Measurements from ENCODE around the gene NQO2.
"Not testable (repeated sequence)": the region's sequence is repeated elsewhere in the genome, so short reads cannot be mapped to it uniquely, and the experiment has no call there.

Gene NQO2

GRCh38 chr6:3022765-3023662 is 23.3 kb downstream of the NQO2 start:
- peak; percentile 72 for DNase-seq (ENCODE audit: low read depth)
- no peak for TF ChIP-seq CTCF (IDR thresholded peaks at IDR 0.05; ENCODE audit: low read depth, low read length)
- peak; percentile 52; the same call in 1 of the 2 replicates for TF ChIP-seq MAX (IDR thresholded peaks at IDR 0.05; ENCODE audit: low read depth, low read length)
- TF ChIP-seq MYC (IDR thresholded peaks at IDR 0.05; ENCODE audit: low read depth, low read length) = peak; percentile 34; the same call in 1 of the 2 replicates
- H3K4me3 ChIP-seq (ENCODE audit: low read depth, low read length) = peak overlapping the region; percentile 90

GRCh38 chr6:3023663-3024483 is 24.2 kb downstream of the NQO2 start:
- peak; percentile 100 for DNase-seq (ENCODE audit: low read depth)
- TF ChIP-seq CTCF (IDR thresholded peaks at IDR 0.05; ENCODE audit: low read depth, low read length) = no peak
- TF ChIP-seq MYC (IDR thresholded peaks at IDR 0.05; ENCODE audit: low read depth, low read length) = peak; percentile 97
- peak; percentile 95 for TF ChIP-seq MAX (IDR thresholded peaks at IDR 0.05; ENCODE audit: low read depth, low read length)
- peak; percentile 59 for TF ChIP-seq POLR2A (IDR thresholded peaks at IDR 0.05; ENCODE audit: extremely low read depth, insufficient read length)
- peak overlapping the region; percentile 90 for H3K4me3 ChIP-seq (ENCODE audit: low read depth, low read length)

- TF ChIP-seq CTCF (IDR thresholded peaks at IDR 0.05; ENCODE audit: low read depth, low read length) = no peak
- no peak for TF ChIP-seq POLR2A (IDR thresholded peaks at IDR 0.05; ENCODE audit: extremely low read depth, insufficient read length)
- TF ChIP-seq MAX (IDR thresholded peaks at IDR 0.05; ENCODE audit: low read depth, low read length) = no peak
- TF ChIP-seq MYC (IDR thresholded peaks at IDR 0.05; ENCODE audit: low read depth, low read length) = no peak
- DNase-seq (ENCODE audit: low read depth) = peak; percentile 67
- no peak overlapping the region for H3K4me3 ChIP-seq (ENCODE audit: low read depth, low read length)
Measured at GRCh38 chr6:3026791-3027626, 27.3 kb downstream of the NQO2 start.

- not testable (repeated sequence) for H3K4me3 ChIP-seq (ENCODE audit: low read depth, low read length); DNase-seq (ENCODE audit: low read depth)
Measured at GRCh38 chr6:3028156-3028555, 28.5 kb downstream of the NQO2 start.

- TF ChIP-seq CTCF (IDR thresholded peaks at IDR 0.05; ENCODE audit: low read depth, low read length) = no peak
- TF ChIP-seq MYC (IDR thresholded peaks at IDR 0.05; ENCODE audit: low read depth, low read length) = no peak
- TF ChIP-seq POLR2A (IDR thresholded peaks at IDR 0.05; ENCODE audit: extremely low read depth, insufficient read length) = no peak
- TF ChIP-seq MAX (IDR thresholded peaks at IDR 0.05; ENCODE audit: low read depth, low read length) = no peak
- H3K4me3 ChIP-seq (ENCODE audit: low read depth, low read length) = no peak overlapping the region
- no peak for DNase-seq (ENCODE audit: low read depth)
Measured at GRCh38 chr6:3031857-3032640, 32.4 kb downstream of the NQO2 start.
